Measurements from ENCODE around the gene EEF1AKMT2.

The EEF1AKMT2 gene

DNA sequence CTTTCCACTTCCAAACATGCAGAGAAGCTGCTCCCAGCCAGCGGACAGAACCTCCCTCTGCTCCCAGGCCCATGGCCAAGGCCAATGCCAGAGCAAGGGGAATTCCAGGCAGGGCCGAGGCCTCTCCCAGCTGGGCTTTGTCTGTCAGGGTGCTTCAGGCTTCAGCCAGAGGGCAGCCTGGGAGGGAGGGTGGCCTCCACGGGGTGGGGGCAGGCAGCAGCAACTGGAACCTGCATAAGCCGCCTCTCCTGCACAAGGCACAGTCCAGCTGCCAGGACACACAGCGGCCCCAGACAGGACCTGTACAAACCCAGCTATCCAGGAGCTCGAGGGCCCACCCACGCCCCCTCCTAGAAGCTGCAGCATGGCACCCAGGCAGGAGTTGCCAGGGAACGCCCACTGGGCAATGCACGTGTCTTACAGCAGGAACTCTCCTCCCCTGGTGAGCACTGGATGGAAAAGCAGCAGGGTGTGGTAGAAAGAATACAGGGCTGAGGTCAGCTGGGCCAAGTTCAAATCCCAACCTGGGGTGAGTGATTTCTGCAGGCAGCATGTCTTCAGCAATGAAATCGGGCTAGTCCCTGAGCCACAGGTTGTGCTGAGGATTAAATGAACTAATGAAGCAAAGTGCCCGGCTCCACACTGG lies 55.1 kb downstream of the EEF1AKMT2 start:
- DNase-seq (ENCODE audit: extremely low spot score), result no peak
- POLR2A ChIA-PET, result no interaction called here
- CTCF ChIA-PET, result interaction anchor here (1.0 kb wide), 2 partner anchors 14 to 17 kb away, joined by 3 read pairs; no protein-coding TSS in a partner anchor
- TF ChIP-seq, protein P1, sequence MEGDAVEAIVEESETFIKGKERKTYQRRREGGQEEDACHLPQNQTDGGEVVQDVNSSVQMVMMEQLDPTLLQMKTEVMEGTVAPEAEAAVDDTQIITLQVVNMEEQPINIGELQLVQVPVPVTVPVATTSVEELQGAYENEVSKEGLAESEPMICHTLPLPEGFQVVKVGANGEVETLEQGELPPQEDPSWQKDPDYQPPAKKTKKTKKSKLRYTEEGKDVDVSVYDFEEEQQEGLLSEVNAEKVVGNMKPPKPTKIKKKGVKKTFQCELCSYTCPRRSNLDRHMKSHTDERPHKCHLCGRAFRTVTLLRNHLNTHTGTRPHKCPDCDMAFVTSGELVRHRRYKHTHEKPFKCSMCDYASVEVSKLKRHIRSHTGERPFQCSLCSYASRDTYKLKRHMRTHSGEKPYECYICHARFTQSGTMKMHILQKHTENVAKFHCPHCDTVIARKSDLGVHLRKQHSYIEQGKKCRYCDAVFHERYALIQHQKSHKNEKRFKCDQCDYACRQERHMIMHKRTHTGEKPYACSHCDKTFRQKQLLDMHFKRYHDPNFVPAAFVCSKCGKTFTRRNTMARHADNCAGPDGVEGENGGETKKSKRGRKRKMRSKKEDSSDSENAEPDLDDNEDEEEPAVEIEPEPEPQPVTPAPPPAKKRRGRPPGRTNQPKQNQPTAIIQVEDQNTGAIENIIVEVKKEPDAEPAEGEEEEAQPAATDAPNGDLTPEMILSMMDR (IDR thresholded peaks at IDR 0.05; ENCODE audit: control extremely low read depth, extremely low read depth, low read depth, missing control alignments), result no peak

DNA sequence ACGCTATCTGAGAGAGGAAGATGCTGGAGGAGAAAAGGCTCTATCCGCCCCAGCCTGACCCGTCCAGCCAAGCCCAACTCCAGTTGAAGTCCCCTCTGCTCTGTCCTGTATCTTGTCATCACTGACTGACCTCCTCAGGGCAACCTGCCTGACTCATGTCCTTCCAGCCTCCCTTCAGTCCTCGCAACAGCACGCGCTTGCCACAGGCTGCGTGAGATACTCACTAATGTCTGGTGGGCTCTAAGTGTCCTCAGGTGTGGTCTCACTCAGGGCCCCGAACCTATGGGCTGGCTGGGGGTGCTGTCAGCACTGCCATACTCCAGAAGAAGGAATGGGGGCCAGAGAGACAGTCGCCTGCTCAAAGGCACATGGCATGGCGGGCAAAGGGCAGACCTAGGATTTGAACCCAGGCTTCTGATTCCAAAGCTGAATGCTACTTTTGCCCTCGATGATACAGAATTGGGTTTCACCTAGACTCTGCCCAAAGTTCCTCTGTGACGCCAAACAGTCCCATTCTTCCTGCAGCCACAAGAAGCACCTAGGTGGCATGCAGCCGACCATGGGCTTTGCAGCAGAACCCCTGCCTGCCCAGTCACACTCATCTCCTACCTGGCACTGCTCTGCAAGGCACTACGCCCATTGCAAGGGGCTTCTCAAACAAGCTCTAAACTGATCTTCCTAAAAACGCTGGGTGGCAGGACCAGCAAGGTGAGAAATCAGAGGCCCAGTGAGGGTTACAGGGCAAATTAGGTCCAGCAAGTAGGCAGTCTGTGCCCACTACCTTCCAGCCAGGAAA lies 56.0 kb downstream of the EEF1AKMT2 start:
- TF ChIP-seq, protein P1 (IDR thresholded peaks at IDR 0.05; ENCODE audit: control extremely low read depth, extremely low read depth, low read depth, missing control alignments), result no peak
- POLR2A ChIA-PET, result no interaction called here

DNA sequence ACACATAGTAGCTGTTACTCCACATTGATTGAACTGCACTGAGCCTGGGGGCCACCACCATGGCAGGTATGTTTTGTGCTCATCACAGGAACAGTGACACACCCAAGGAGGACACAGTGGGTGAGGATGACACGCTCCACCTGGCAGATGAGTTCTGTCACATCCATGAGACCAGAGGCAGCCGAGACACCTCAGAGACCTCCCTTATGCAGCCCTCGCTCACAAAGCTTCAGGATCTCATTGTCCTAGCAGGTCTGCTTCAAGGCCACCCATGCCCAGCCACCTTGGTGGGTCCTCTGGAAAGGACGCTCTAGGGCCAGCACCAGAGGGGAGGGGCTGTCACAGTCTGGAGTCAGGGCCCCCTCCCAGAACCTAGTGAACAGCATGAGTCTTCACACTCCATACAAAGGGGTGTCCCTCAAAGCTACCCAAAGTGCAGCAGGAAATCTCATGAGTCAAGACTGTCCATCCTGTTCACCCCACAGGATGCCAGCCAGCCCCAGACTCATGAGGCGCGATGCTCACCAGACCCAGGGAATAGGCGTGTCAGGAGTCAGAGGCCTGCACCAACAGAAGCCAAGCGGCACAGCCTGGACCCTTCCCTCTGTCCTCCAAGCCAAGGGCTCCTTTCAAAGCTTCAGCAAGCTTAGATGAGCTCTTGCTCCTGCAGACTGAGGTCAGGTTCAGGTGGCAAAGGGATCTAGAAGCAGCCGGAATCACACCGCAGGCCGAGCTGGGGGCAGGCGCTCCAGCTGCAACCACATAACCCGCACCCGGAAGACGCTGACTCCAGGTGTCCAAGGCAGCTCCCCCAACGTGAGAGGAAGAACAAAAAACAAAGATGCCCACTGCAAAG lies 57.1 kb downstream of the EEF1AKMT2 start:
- TF ChIP-seq, protein P1 (IDR thresholded peaks at IDR 0.05; ENCODE audit: control extremely low read depth, extremely low read depth, low read depth, missing control alignments), result no peak
- no peak for DNase-seq (ENCODE audit: extremely low spot score)
- ChIA-PET POLR2A (no interaction called here), CTCF (interaction anchor here (1.1 to 8.5 kb wide), 7 partner anchors 7 to 204 kb away, joined by 3 to 79 read pairs (median 6); no protein-coding TSS in a partner anchor)

More for the DNA sequence above, 56.0 kb downstream of the EEF1AKMT2 start:
- CTCF ChIA-PET, result interaction anchor here (1.0 to 2.3 kb wide), 4 partner anchors 12 to 205 kb away, joined by 3 to 13 read pairs (median 3); no protein-coding TSS in a partner anchor
- no peak for DNase-seq (ENCODE audit: extremely low spot score)

- TF ChIP-seq, protein P1 (IDR thresholded peaks at IDR 0.05; ENCODE audit: control extremely low read depth, extremely low read depth, low read depth, missing control alignments), result no peak
- CTCF ChIA-PET, result interaction anchor here (1.0 to 8.5 kb wide), 9 partner anchors 7 to 204 kb away, joined by 3 to 79 read pairs (median 4); no protein-coding TSS in a partner anchor
- DNase-seq (ENCODE audit: extremely low spot score), result no peak
- POLR2A ChIA-PET, result no interaction called here
Measured at GRCh38 chr10:124733571-124734245, 58.0 kb downstream of the EEF1AKMT2 start.

GRCh38 chr10:124732931-124733570 lies 58.6 kb downstream of the EEF1AKMT2 start:
- ChIA-PET CTCF (interaction anchor here (1.0 to 8.5 kb wide), 9 partner anchors 8 to 203 kb away, joined by 3 to 79 read pairs (median 5); no protein-coding TSS in a partner anchor), POLR2A (no interaction called here)
- peak; percentile 63 for DNase-seq (ENCODE audit: extremely low spot score)
- TF ChIP-seq, protein P1 (IDR thresholded peaks at IDR 0.05; ENCODE audit: control extremely low read depth, extremely low read depth, low read depth, missing control alignments), result no peak

Measured in GM10248 (cell line).